GM04503 (cell line): ENCODE data around the gene TTC38.
"Not testable (repeated sequence)": the region's sequence is repeated elsewhere in the genome, so short reads cannot be mapped to it uniquely, and the experiment has no call there.

ENCODE experiments used
- DNase-seq: peaks from one replicate; pipeline ENCODE4 v3.0.0-alpha.2; 2012; ENCODE audit warnings: low read depth

The TTC38 gene

DNA sequence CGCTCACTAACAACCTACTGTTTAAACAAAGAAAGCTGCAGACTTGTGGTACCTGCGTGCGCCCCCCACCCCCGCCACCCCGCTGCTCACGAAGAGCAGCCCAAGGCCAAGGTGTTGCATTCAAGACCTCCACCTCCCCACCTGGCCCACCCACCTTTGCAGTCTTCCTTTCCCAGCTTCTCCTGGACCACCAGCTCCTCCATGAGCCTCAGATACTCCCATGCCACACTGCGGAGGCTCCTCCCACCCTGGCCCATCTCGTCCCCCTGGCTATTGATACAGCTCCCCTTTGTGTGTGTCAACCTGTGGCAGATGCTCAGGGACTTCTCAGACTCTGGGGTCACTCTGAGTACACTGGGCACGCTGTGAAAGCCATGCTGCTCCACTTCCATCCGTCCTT is 21.6 kb upstream of the TTC38 start:
- DNase-seq = no peak

- no peak for DNase-seq
Measured at GRCh38 chr22:46247443-46247975, 20.3 kb upstream of the TTC38 start.

DNA sequence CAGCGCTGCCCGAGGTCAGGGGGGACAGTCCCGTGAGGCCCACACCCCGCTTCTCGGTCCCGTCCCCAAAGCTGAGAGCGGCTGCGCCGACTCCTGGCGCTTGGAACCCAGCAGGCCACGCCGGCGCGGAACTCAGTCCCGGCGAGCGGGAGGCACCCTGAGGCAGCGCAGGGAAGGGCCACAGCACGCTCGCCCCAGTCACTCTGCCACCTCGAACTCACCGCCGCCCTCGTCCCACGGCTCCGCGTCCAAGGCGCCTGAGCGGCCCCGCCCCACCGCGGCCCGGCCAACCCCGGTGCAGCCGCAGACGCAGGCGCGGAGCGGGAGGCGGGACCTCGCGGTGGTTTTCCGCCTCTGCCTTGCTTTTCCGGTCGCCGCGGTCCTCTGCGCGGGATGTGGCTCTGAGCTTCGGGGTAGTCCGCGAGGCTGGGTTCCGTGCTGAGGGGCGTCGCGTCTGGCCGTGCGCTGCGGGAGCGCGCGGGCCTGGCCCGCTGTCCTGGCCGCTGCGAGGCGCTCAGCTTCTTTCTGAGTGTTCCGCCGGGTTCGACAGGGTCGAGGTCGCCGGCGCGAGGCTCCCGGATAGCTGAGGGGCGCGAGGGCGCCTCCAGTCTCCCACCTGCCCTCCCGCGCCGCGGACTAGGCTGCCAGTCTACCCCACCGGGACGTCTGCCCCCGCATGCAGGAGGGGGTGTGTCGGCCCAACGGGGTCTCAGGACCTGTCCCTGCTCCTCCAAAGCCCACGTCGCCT is 17.6 kb upstream of the TTC38 start, which contains the start of gene CDPF1:
Gene CDPF1 (minus strand): TSS at position 259 of the 748 bp plus-strand sequence. CDS start 2,009 bp downstream, outside the sequence.
- peak; percentile 34 for DNase-seq

GRCh38 chr22:46250783-46251125 is 17.1 kb upstream of the TTC38 start:
- no peak for DNase-seq

GRCh38 chr22:46251266-46251665 is 16.5 kb upstream of the TTC38 start:
- DNase-seq = no peak

DNA sequence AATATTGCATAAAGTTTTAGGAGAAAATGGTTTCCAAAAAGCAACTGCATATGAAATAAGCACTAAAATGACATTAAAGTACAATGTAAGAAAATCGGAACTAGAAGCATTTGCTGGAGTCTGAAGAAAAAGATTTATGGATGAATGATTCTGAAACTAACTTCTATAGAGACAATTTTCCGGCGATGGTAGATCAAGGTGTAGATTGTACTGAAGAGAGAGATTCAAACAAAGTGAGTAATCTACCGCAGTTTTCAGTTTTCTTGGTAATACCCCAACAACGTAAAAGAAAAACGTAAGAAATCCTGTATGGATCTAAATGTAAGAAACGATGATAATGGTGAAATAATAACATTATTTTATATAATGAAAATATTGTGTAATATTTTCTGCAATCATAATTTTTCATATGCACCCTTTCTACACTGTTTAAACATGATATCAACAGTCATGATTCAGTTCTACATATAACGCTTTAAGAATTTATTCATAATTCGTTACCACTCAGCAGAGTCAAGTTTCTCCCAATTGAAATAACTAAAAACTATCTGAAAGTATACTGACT is 15.9 kb upstream of the TTC38 start:
- no peak for DNase-seq

- no peak for DNase-seq
Measured at GRCh38 chr22:46256358-46256958, 11.3 kb upstream of the TTC38 start.

DNA sequence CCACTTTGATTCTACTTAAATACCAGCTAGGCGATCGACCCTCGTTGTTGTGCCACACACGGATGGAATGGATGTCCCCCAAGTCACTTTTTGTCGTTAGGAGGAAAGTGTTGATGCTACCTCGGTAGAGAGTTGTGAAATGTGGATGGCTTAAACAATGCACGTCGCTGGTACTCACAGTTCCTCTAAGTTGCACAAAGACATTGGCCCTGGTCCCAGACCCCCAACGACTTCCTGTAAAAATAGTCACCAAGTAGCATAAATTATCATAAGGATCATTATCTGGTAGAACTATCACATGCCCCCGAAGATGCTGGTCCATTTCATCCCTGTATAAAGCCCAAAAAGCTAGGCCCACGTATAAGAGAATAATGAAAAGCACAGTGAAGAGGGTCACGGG is 8.4 kb upstream of the TTC38 start:
- DNase-seq = no peak

- DNase-seq = no peak
Measured at GRCh38 chr22:46260038-46260437, 7.8 kb upstream of the TTC38 start.

GRCh38 chr22:46262449-46263215 is 5.2 kb upstream of the TTC38 start:
- no peak for DNase-seq

- no peak for DNase-seq
Measured at GRCh38 chr22:46263216-46263590, 4.6 kb upstream of the TTC38 start, which contains the start of gene PKDREJ. Gene PKDREJ, minus strand, starts transcription at chr22:46263343. Its CDS starts 21 bp downstream, at chr22:46263322.

DNA sequence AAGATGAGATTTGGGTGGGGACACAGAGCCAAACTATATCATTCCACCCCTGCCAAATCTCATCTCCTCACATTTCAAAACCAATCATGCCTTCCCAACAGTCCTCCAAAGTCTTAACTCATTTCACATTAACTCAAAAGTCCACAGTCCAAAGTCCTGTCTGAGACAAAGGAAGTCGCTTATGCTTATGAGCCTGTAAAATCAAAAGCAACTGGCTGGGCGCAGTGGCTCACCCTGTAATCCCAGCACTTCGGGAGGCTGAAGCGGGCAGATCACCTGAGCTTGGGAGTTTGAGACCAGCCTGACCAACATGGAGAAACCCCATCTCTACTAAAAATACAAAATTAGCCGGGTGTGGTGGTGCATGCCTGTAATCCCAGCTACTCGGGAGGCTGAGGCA is 3.3 kb upstream of the TTC38 start:
- not testable (repeated sequence) for DNase-seq

- not testable (repeated sequence) for DNase-seq
Measured at GRCh38 chr22:46265627-46266026, 2.2 kb upstream of the TTC38 start.

DNA sequence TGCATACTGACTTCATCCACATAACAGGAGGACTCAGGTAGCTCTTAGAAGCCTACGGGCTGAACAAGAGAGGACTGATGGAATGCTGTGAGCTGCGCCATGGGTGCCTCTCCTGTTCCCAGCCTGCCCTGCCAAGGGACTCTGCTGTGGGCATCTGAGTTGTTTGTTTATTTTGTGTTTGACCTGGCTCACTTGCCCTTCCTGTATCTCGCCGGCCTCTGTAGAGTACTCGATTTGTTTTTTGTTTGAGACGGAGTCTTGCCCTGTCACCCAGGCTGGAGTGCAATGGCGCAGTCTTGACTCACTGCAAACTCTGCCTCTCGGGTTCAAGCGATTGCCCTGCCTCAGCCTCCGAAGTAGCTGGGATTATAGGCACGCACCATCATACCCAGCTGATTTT is 1.8 kb downstream of the TTC38 start:
- DNase-seq = no peak

- no peak for DNase-seq
Measured at GRCh38 chr22:46272196-46272595, 4.4 kb downstream of the TTC38 start.

DNA sequence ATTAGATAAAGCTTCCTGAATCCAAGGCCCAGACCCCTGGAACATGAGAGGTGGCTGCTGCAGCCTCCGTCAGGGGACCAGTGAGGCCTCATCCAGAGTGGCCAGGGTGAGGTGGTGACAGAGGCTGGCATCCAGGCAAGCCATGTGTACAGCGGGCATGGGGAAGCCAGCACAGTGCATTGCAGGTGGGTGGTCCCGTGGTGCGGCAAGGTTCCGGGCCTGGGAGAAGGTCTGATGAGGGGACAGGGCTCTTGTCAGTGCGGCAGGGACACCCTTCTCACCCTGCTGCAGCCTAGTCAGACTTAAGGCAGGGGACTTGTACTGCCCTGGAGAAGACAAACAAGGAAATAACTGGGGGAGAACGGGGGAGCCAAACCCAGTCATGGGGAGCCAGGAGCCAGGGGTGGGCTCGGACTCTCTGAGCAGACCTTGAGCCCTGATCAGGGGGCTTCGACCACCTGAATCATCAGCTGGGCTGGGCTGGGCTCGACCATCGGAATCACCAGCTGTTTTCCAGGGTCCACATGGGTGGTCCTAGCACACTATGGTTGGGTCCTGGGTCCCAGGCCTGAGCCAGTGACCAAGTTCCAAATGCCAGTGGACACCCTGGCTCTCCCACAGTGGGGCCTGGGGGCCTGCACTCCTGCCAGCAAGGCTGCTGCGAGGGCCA is 5.1 kb downstream of the TTC38 start:
- DNase-seq = no peak

DNA sequence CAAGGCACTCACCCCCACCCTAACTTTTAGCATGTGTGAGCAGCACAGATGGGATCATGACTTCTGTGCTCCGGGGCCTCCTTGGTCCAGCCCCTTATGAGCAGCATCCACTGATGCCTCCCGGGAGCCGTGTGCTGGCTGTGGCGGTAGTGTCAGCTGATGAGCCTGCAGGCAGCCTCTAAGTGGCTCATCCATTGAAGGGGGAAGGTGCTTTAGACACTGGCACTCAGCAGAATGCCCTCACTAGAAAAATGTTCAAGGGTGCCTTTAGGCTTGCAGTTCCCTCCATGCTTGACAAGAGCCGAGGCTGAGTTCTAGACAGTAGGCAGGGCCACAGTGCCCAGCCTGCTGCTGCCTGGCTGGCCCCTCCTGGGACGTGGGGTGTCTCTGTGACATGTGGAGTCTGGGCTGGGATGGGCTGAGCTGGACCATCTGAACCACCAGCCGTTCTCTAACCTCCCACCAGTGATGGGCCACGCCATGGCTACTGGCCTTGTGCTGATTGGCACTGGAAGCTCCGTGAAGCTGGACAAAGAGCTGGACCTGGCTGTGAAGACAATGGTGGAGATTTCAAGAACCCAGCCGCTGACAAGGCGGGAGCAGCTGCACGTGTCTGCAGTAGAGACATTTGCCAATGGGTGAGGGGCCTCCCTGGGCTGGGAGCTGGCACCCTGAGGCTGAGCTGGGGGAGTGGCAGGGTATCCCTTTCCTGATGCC is 5.8 kb downstream of the TTC38 start:
- no peak for DNase-seq

DNA sequence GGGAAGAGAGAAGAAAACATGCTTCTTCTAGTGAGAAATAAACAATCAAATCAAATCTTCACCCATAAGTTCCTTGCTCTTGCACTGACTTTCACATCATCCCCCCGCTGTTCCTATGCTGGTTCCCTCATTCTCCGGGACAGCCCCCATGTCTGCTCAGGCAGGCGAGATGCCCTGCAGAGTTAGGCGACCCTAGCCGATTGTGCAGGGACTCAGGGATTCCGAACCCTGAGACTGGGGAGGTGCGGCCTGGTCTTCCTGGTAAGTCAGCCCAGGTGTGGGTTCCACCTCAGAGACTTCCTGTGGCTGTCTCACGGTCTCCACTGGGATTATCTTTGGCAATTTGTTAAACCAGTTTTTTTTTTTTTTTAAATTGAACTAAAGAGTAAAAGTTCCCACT is 6.6 kb downstream of the TTC38 start:
- DNase-seq = no peak

- no peak for DNase-seq
Measured at GRCh38 chr22:46275455-46276122, 7.8 kb downstream of the TTC38 start.

- DNase-seq = no peak
Measured at GRCh38 chr22:46276563-46276962, 8.8 kb downstream of the TTC38 start.
